Measurements from ENCODE around the gene ENDOD1.

GRCh38 chr11:95091663-95092180, 2.1 kb downstream of the ENDOD1 start:
- TF ChIP-seq, protein P1, sequence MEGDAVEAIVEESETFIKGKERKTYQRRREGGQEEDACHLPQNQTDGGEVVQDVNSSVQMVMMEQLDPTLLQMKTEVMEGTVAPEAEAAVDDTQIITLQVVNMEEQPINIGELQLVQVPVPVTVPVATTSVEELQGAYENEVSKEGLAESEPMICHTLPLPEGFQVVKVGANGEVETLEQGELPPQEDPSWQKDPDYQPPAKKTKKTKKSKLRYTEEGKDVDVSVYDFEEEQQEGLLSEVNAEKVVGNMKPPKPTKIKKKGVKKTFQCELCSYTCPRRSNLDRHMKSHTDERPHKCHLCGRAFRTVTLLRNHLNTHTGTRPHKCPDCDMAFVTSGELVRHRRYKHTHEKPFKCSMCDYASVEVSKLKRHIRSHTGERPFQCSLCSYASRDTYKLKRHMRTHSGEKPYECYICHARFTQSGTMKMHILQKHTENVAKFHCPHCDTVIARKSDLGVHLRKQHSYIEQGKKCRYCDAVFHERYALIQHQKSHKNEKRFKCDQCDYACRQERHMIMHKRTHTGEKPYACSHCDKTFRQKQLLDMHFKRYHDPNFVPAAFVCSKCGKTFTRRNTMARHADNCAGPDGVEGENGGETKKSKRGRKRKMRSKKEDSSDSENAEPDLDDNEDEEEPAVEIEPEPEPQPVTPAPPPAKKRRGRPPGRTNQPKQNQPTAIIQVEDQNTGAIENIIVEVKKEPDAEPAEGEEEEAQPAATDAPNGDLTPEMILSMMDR (IDR thresholded peaks at IDR 0.05; ENCODE audit: low read depth, low read length, missing input control): no peak
- TF ChIP-seq JUND (IDR thresholded peaks at IDR 0.05): no peak
- TF ChIP-seq YY1 (IDR thresholded peaks at IDR 0.05): no peak

All from liver (tissue), 3 donors.